MCF 10A (cell line): ENCODE data around the gene CEP170B. TPM values are rescaled to one million over a fixed set of nuclear protein-coding genes. Genes with fewer than 3 reads are reported as not detected.

ENCODE experiments used
- BruUV-seq: library from RNA; stranded (reverse); fragments of 400-500 nt; replicated peaks from 2 replicates; lab custom pipeline; 2021; lab: Mats Ljungman, UMichigan
- CTCF ChIA-PET: fragments of 300-600 bp; sonication (Branson Sonifier 250); formaldehyde crosslinking; extraction: SDS; loops from one replicate; lab custom pipeline; 2021; ENCODE audit warnings: antibody characterized with exemption, inconsistent platforms; lab: Yijun Ruan, JAX
- POLR2A ChIA-PET: fragments of 300-600, 350-650 bp; sonication (Branson Sonifier 250); formaldehyde crosslinking; extraction: SDS; loops from one replicate; lab custom pipeline; 2020; ENCODE audit warnings: antibody characterized with exemption, inconsistent platforms; lab: Yijun Ruan, JAX
- DNase-seq: peaks from one replicate; pipeline ENCODE4 v3.0.0-alpha.2; 2018; ENCODE audit not compliant: unreplicated experiment
- H3K27ac Mint-ChIP-seq: one replicate; pipeline ENCODE4 v1.8.0; 2022; ENCODE audit warnings: mild to moderate bottlenecking, low read depth, mixed read lengths; ENCODE audit not compliant: unreplicated experiment
- H3K27me3 Mint-ChIP-seq: one replicate; pipeline ENCODE4 v1.8.0; 2022; ENCODE audit warnings: mixed read lengths; ENCODE audit not compliant: insufficient read depth, unreplicated experiment
- H3K36me3 Mint-ChIP-seq: one replicate; pipeline ENCODE4 v1.8.0; 2022; ENCODE audit warnings: mild to moderate bottlenecking, moderate library complexity, mixed read lengths; ENCODE audit not compliant: insufficient read depth, unreplicated experiment
- H3K4me1 Mint-ChIP-seq: one replicate; pipeline ENCODE4 v1.8.0; 2022; ENCODE audit warnings: mixed read lengths; ENCODE audit not compliant: insufficient read depth, unreplicated experiment
- H3K4me3 Mint-ChIP-seq: one replicate; pipeline ENCODE4 v1.8.0; 2022; ENCODE audit warnings: mild to moderate bottlenecking, moderate library complexity, mixed read lengths; ENCODE audit not compliant: unreplicated experiment
- H3K9me3 Mint-ChIP-seq: one replicate; pipeline ENCODE4 v1.8.0; 2022; ENCODE audit warnings: mixed read lengths; ENCODE audit not compliant: unreplicated experiment
- CTCF ChIP-seq: fragments of 200-600 bp; IDR thresholded peaks from one replicate; pipeline ENCODE4 v1.8.0; 2022; ENCODE audit warnings: antibody characterized with exemption, mild to moderate bottlenecking; ENCODE audit not compliant: unreplicated experiment
- intact Hi-C: fragments of 100-400 bp; cut with micrococcal nuclease; formaldehyde crosslinking; loops from 2 replicates; pipeline ENCODE4 v1.14.1; 2022
- total RNA-seq: library from RNA; stranded (reverse); gene quantifications from 2 replicates; pipeline ENCODE4 v1.2.3, GENCODE V29; 2022

The CEP170B gene
- total RNA-seq, 1 experiment from 2014 or later: 77.4 TPM

- intact Hi-C loops: no loop called here
- BruUV-seq: no TSS peak
- no peak for TF ChIP-seq CTCF
- DNase-seq: no peak
- H3K9me3 Mint-ChIP-seq: no peaks in the 10 kb centered on the region
- ChIA-PET POLR2A (interaction anchor here (0.7 to 1.2 kb wide), 4 partner anchors 14 to 66 kb away, joined by 3 to 5 read pairs (median 3); partner anchors contain the start of gene SIVA1), CTCF (interaction anchor here (0.9 to 1.7 kb wide), 2 partner anchors 50 to 52 kb away, joined by 3 to 7 read pairs; no protein-coding TSS in a partner anchor)
- no peak overlapping the region for H3K4me3 Mint-ChIP-seq
- H3K36me3 Mint-ChIP-seq: peaks cover 5% of the 10 kb centered on the region
- no peak overlapping the region for H3K27ac Mint-ChIP-seq
- H3K27me3 Mint-ChIP-seq: peaks cover under 1% of the 10 kb centered on the region
- peaks cover 9% of the 10 kb centered on the region for H3K4me1 Mint-ChIP-seq
Measured at GRCh38 chr14:104818714-104819161, 46.3 kb upstream of the CEP170B start.

- Mint-ChIP-seq H3K27ac (no peak overlapping the region), H3K4me3 (no peak overlapping the region), H3K9me3 (peaks cover 5% of the 10 kb centered on the region), H3K27me3 (peaks cover 7% of the 10 kb centered on the region), H3K36me3 (peaks cover 6% of the 10 kb centered on the region), H3K4me1 (peaks cover 2% of the 10 kb centered on the region)
- TF ChIP-seq CTCF: no peak
- CTCF ChIA-PET: interaction anchor here (0.9 to 1.7 kb wide), 2 partner anchors 51 to 53 kb away, joined by 3 to 7 read pairs; no protein-coding TSS in a partner anchor
- BruUV-seq: no TSS peak
- no peak for DNase-seq
- intact Hi-C loops: no loop called here
- POLR2A ChIA-PET: interaction anchor here (0.7 to 1.1 kb wide), 3 partner anchors 14 to 43 kb away, joined by 3 read pairs; no protein-coding TSS in a partner anchor
Measured at GRCh38 chr14:104819361-104819781, 45.7 kb upstream of the CEP170B start.

GRCh38 chr14:104820669-104821228 lies 44.3 kb upstream of the CEP170B start:
- POLR2A ChIA-PET: interaction anchor here (0.6 to 1.3 kb wide), 5 partner anchors 20 to 266 kb away, joined by 3 to 4 read pairs (median 3); partner anchors contain the start of genes AKT1 and ZBTB42
- Mint-ChIP-seq H3K36me3 (peaks cover 11% of the 10 kb centered on the region), H3K27me3 (peaks cover 17% of the 10 kb centered on the region), H3K27ac (no peak overlapping the region), H3K9me3 (peaks cover 12% of the 10 kb centered on the region), H3K4me1 (no peaks in the 10 kb centered on the region), H3K4me3 (no peak overlapping the region)
- BruUV-seq: no TSS peak
- CTCF ChIA-PET: interaction anchor here (0.7 to 3.0 kb wide), 3 partner anchors 9 to 98 kb away, joined by 3 to 16 read pairs (median 4); no protein-coding TSS in a partner anchor
- intact Hi-C loops: loop anchor here (1.0 kb wide), 1 partner anchor 52 kb away; no protein-coding TSS in a partner anchor
- TF ChIP-seq CTCF: peak; percentile 17
- peak; percentile 37 for DNase-seq

- BruUV-seq: no TSS peak
- intact Hi-C loops: no loop called here
- DNase-seq: no peak
- Mint-ChIP-seq H3K27ac (no peak overlapping the region), H3K27me3 (peaks cover 17% of the 10 kb centered on the region), H3K4me3 (no peak overlapping the region), H3K4me1 (no peaks in the 10 kb centered on the region), H3K9me3 (peaks cover 12% of the 10 kb centered on the region), H3K36me3 (peaks cover 11% of the 10 kb centered on the region)
- ChIA-PET CTCF (interaction anchor here (0.7 to 3.0 kb wide), 4 partner anchors 10 to 99 kb away, joined by 3 to 16 read pairs (median 4); no protein-coding TSS in a partner anchor), POLR2A (interaction anchor here (0.6 to 1.3 kb wide), 4 partner anchors 21 to 99 kb away, joined by 3 read pairs; partner anchors contain the start of genes AKT1 and ZBTB42)
- no peak for TF ChIP-seq CTCF
Measured at GRCh38 chr14:104821229-104821945, 43.7 kb upstream of the CEP170B start.
